SH-SY5Y (cell line): ENCODE data around the gene PDZRN3.

Experiments
- GATA2 ChIP-seq: IDR thresholded peaks from 2 replicates; pipeline ENCODE4 v1.6.1; 2011; ENCODE audit warnings: mild to moderate bottlenecking, low read depth, low read length
- GATA3 ChIP-seq: IDR thresholded peaks from 2 replicates; pipeline ENCODE4 v1.6.1; 2011; ENCODE audit warnings: low read depth, mild to moderate bottlenecking, low read length, moderate library complexity

- no peak for TF ChIP-seq GATA3
- no peak for TF ChIP-seq GATA2
Measured at GRCh38 chr3:73597476-73597875, 27.3 kb downstream of the PDZRN3 start.
